KMS-11 (cell line): ENCODE results near the gene GRIN3A.

ENCODE experiments used
- H2AFZ ChIP-seq: fragments of 200-600 bp; sonication (generic); 2 replicates; pipeline ENCODE4 v1.6.1; 2016; ENCODE audit warnings: antibody characterized with exemption, mixed run types, low read depth
- H3K27ac ChIP-seq: fragments of 200-600 bp; sonication (generic); 2 replicates; pipeline ENCODE4 v1.6.1; 2016; ENCODE audit warnings: mild to moderate bottlenecking, mixed run types
- H3K27me3 ChIP-seq: fragments of 200-600 bp; sonication (generic); 2 replicates; pipeline ENCODE4 v1.6.1; 2017; ENCODE audit warnings: mild to moderate bottlenecking, low read depth, mixed run types, moderate library complexity; ENCODE audit not compliant: insufficient read depth
- H3K36me3 ChIP-seq: fragments of 200-600 bp; sonication (generic); 2 replicates; pipeline ENCODE4 v1.6.1; 2017; ENCODE audit warnings: mild to moderate bottlenecking, mixed run types; ENCODE audit not compliant: insufficient read depth
- H3K4me1 ChIP-seq: fragments of 200-600 bp; sonication (generic); 2 replicates; pipeline ENCODE4 v1.6.1; 2016; ENCODE audit warnings: mild to moderate bottlenecking, low read depth, mixed run types; ENCODE audit not compliant: poor library complexity, severe bottlenecking
- H3K4me2 ChIP-seq: fragments of 200-600 bp; sonication (generic); 2 replicates; pipeline ENCODE4 v1.7.0; 2016; ENCODE audit warnings: mild to moderate bottlenecking, mixed run types
- H3K4me3 ChIP-seq: fragments of 200-600 bp; sonication (generic); IDR thresholded peaks from 2 replicates; pipeline ENCODE4 v1.6.1; 2017; ENCODE audit warnings: low read depth, low read length, mixed read lengths; ENCODE audit not compliant: insufficient read depth
- H3K79me2 ChIP-seq: fragments of 200-600 bp; sonication (generic); 2 replicates; pipeline ENCODE4 v1.6.1; 2016; ENCODE audit warnings: low read depth, mixed run types; ENCODE audit not compliant: insufficient read depth
- H3K9ac ChIP-seq: fragments of 200-600 bp; sonication (generic); 2 replicates; pipeline ENCODE4 v1.6.1; 2016; ENCODE audit warnings: mild to moderate bottlenecking, mixed run types
- H4K20me1 ChIP-seq: fragments of 200-600 bp; sonication (generic); 2 replicates; pipeline ENCODE4 v1.6.1; 2016; ENCODE audit warnings: mild to moderate bottlenecking, mixed run types; ENCODE audit not compliant: insufficient read depth
- TF ChIP-seq, protein P1 (sequence below): fragments of 200-600 bp; sonication (generic); conservative IDR thresholded peaks from 2 replicates; pipeline ENCODE4 v1.6.1; 2017; ENCODE audit warnings: low read depth, mild to moderate bottlenecking, antibody characterized with exemption, low read length, moderate library complexity, mixed read lengths

GRIN3A gene

DNA sequence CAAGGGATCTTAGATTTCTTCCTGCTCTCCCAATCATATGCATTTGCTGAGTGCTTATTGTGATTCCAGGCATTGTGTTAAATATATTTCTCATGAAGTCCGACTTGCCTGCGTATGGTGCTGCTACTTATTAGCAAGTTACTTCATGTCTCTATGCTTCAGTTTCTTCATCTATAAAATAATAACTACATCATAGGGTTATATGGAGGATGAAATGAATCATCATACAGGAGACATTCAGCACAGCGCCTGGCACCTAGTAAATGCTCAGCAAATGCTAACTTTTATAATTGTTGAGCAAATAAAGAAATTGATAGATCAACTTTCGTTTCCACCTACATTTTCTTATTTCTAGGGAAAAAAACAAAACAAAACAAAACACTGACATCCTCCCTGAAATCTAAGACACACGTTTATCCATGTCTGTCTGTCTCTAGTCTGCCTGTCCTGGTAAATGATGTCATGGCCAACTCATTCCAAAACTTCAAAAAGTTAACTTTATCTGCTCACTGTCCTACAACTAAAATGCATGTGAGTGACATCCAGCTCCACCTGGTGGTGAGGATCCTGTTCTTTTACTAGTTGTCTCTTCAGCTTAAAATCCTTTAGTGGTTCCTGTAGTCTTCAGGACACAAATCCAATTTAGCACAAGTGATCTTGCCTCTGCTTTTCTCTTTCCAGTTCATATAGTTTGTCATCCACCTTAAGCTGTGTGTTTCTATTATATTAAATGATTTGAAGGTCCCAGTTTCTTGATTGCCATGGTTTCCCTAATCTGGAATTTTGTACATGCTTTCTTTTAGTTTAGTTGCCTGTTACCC, 171.3 kb downstream of the GRIN3A start:
- Histone ChIP-seq H3K79me2 (no peaks in the 10 kb centered on the region), H2AFZ (no peak overlapping the region), H4K20me1 (no peaks in the 10 kb centered on the region), H3K27ac (no peak overlapping the region), H3K36me3 (no peaks in the 10 kb centered on the region), H3K9ac (no peak overlapping the region), H3K4me3 (no peak overlapping the region), H3K4me2 (no peak overlapping the region), H3K4me1 (no peaks in the 10 kb centered on the region), H3K27me3 (no peaks in the 10 kb centered on the region)
- TF ChIP-seq, protein P1, sequence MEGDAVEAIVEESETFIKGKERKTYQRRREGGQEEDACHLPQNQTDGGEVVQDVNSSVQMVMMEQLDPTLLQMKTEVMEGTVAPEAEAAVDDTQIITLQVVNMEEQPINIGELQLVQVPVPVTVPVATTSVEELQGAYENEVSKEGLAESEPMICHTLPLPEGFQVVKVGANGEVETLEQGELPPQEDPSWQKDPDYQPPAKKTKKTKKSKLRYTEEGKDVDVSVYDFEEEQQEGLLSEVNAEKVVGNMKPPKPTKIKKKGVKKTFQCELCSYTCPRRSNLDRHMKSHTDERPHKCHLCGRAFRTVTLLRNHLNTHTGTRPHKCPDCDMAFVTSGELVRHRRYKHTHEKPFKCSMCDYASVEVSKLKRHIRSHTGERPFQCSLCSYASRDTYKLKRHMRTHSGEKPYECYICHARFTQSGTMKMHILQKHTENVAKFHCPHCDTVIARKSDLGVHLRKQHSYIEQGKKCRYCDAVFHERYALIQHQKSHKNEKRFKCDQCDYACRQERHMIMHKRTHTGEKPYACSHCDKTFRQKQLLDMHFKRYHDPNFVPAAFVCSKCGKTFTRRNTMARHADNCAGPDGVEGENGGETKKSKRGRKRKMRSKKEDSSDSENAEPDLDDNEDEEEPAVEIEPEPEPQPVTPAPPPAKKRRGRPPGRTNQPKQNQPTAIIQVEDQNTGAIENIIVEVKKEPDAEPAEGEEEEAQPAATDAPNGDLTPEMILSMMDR = peak; percentile 56

DNA sequence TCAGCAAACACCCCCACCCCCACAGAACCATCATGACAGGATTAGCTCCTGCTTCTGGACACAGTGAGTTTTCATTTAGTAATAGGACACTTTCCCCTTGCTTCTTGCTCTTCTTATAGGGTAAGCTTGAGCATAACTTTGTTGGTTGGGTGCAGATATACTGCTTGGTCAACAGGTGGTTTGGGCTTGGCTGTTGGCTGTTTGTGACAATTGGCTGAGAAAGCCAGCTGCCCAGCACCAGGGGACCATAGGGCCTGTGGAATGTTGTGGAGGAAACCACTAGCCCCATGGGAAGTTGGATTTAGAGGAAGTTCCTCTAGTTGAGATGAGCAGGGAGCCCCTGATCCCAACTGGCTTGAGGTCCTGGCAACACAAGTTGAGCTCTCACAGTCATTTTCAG, 174.2 kb downstream of the GRIN3A start:
- no peak overlapping the region for H3K9ac ChIP-seq
- TF ChIP-seq, protein P1 = no peak
- H3K4me1 ChIP-seq = no peaks in the 10 kb centered on the region
- no peak overlapping the region for H3K27ac ChIP-seq
- H3K27me3 ChIP-seq = no peaks in the 10 kb centered on the region
- H2AFZ ChIP-seq = no peak overlapping the region
- no peaks in the 10 kb centered on the region for H3K79me2 ChIP-seq
- no peaks in the 10 kb centered on the region; the same call in 1 of the 2 replicates for H3K36me3 ChIP-seq
- no peak overlapping the region for H3K4me2 ChIP-seq
- no peak overlapping the region for H3K4me3 ChIP-seq
- no peaks in the 10 kb centered on the region for H4K20me1 ChIP-seq

DNA sequence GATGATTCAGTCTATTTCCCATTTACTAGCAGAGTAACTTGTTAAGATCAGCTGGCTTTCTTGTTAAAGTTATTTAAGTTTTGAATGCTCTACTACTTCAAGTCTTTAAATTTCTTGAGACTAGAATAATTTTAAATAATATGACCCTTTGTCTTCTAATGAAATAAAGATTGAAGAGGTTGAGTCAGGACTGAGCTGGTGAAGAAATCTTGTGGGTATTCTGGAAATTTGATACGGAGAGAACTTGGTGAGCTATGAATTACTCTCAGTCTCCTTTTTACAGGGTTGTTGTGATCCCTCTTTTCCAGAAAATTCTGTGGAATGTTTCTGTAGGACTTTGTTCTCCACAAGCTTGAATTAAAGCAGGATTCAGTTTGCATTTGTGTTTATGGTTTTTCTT, 175.5 kb downstream of the GRIN3A start:
- Histone ChIP-seq H3K4me3 (no peak overlapping the region), H3K9ac (no peak overlapping the region), H3K36me3 (no peaks in the 10 kb centered on the region; the same call in 1 of the 2 replicates), H3K27me3 (no peaks in the 10 kb centered on the region), H3K79me2 (no peaks in the 10 kb centered on the region), H4K20me1 (no peaks in the 10 kb centered on the region), H3K27ac (no peak overlapping the region), H2AFZ (no peak overlapping the region), H3K4me1 (no peaks in the 10 kb centered on the region), H3K4me2 (no peak overlapping the region)
- TF ChIP-seq, protein P1 = no peak

DNA sequence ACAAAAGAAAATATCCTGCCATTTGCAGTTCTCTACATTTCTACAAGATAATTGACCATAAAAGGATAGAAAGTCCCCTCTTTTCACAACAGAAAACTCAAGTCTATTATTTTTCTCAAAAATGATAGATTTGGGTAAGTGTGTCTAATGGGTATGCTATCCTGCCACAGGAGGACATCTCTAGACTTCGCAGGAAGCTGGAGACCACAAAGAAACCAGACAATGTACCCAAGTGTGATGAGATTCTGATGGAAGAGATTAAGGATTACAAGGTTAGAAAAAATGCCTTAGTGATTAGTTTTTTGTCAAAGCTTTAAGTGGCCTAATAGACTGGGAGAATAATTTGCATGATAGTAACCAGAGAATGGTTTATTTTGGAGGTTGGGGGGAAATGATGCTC, 176.7 kb downstream of the GRIN3A start:
- H3K36me3 ChIP-seq = no peaks in the 10 kb centered on the region; the same call in 1 of the 2 replicates
- no peak overlapping the region for H3K27ac ChIP-seq
- H3K27me3 ChIP-seq = no peaks in the 10 kb centered on the region
- H2AFZ ChIP-seq = no peak overlapping the region
- H3K4me3 ChIP-seq = no peak overlapping the region
- no peak overlapping the region for H3K4me2 ChIP-seq
- TF ChIP-seq, protein P1 = no peak
- H3K9ac ChIP-seq = no peak overlapping the region
- no peaks in the 10 kb centered on the region for H4K20me1 ChIP-seq
- no peaks in the 10 kb centered on the region for H3K4me1 ChIP-seq
- H3K79me2 ChIP-seq = no peaks in the 10 kb centered on the region
